ENCODE results near the gene ADAM10. TPM values are rescaled to one million over a fixed set of nuclear protein-coding genes. Genes with fewer than 3 reads are reported as not detected.

The ADAM10 gene
- total and polyA plus RNA-seq, 2 of the 4 experiments (the other 2 are of a cell fraction) = 110 to 185 TPM

- Histone ChIP-seq H2AFZ (replicated peaks; ENCODE audit: low read length, poor library complexity) (no peak overlapping the region), H3K14ac (replicated peaks; ENCODE audit: low read depth, low read length) (no peak overlapping the region), H3K36me3 (ENCODE audit: control insufficient read depth, insufficient read depth, low read length) (no peaks in the 10 kb centered on the region), H4K20me1 (ENCODE audit: insufficient read depth, low read length) (no peaks in the 10 kb centered on the region), H3K9me3 (ENCODE audit: control insufficient read depth, insufficient read depth, low read length) (peaks cover 2% of the 10 kb centered on the region; the same call in 1 of the 2 replicates), H2AK5ac (ENCODE audit: low read depth, low read length) (0 out of 2 replicates have a peak overlapping the region, but pooled peaks have one; percentile 0), H3K18ac (ENCODE audit: low read depth, low read length) (no peak overlapping the region), H3K23ac (ENCODE audit: low read depth, low read length) (no peak overlapping the region), H2BK15ac (ENCODE audit: low read depth, low read length) (no peak overlapping the region), H4K8ac (ENCODE audit: low read depth in 2 of 2, low read length in 2 of 2) (no peak overlapping the region), H4K91ac (ENCODE audit: insufficient read depth, low read depth, low read length) (no peak overlapping the region), H2AK9ac (replicated peaks; ENCODE audit: low read depth, low read length, poor library complexity) (no peak overlapping the region), H2BK5ac (ENCODE audit: low read depth, low read length, poor library complexity, severe bottlenecking) (no peak overlapping the region), H3K27me3 (ENCODE audit: control insufficient read depth, insufficient read depth, low read length) (no peaks in the 10 kb centered on the region), H3K4ac (ENCODE audit: low read depth, low read length) (no peak overlapping the region), H2BK20ac (ENCODE audit: low read depth, low read length) (no peak overlapping the region), H4K5ac (ENCODE audit: low read depth, low read length) (peak overlapping the region; percentile 9; the same call in 1 of the 2 replicates), H3K4me1 (ENCODE audit: control insufficient read depth, insufficient read depth, low read length) (peaks cover 4% of the 10 kb centered on the region; the same call in 1 of the 2 replicates), H3K9me1 (ENCODE audit: insufficient read depth, low read length) (peaks cover 2% of the 10 kb centered on the region; the same call in 1 of the 2 replicates), H3K4me3 (ENCODE audit: insufficient read depth, low read depth, low read length) (no peak overlapping the region), H3K9ac (ENCODE audit: low read depth, low read length) (no peak overlapping the region), H3K56ac (ENCODE audit: extremely low read depth, insufficient read depth, low read length) (no peak overlapping the region), H3K27ac (ENCODE audit: insufficient read depth, low read length) (no peak overlapping the region), H2BK120ac (ENCODE audit: low read depth, low read length) (no peak overlapping the region), H3K79me1 (ENCODE audit: low read depth in 1 of 2, low read length in 2 of 2) (no peaks in the 10 kb centered on the region), H3K4me2 (ENCODE audit: low read depth, low read length) (no peak overlapping the region)
- intact Hi-C loops (cut with micrococcal nuclease) (no loop called here), in situ Hi-C loops (cut with MboI; ENCODE audit: low sequenced_read_pairs) (no loop called here), dilution Hi-C loops (cut with HindIII; ENCODE audit: low sequenced_read_pairs, unreplicated experiment) (no loop called here)
- CTCF ChIA-PET = no interaction called here
- no peak for DNase-seq
- no TSS peak for BruUV-seq (replicated peaks)
- no peak for TF ChIP-seq RAD21 (IDR thresholded peaks at IDR 0.05; ENCODE audit: low read length)
- TF ChIP-seq MXI1 (IDR thresholded peaks at IDR 0.05; ENCODE audit: borderline replicate concordance, low read depth, low read length) = no peak
- no peak for TF ChIP-seq RFX5 (IDR thresholded peaks at IDR 0.05; ENCODE audit: low read depth, low read length)
- TF ChIP-seq BHLHE40 (IDR thresholded peaks at IDR 0.05; ENCODE audit: low read depth, low read length) = no peak
- TF ChIP-seq, protein P1, sequence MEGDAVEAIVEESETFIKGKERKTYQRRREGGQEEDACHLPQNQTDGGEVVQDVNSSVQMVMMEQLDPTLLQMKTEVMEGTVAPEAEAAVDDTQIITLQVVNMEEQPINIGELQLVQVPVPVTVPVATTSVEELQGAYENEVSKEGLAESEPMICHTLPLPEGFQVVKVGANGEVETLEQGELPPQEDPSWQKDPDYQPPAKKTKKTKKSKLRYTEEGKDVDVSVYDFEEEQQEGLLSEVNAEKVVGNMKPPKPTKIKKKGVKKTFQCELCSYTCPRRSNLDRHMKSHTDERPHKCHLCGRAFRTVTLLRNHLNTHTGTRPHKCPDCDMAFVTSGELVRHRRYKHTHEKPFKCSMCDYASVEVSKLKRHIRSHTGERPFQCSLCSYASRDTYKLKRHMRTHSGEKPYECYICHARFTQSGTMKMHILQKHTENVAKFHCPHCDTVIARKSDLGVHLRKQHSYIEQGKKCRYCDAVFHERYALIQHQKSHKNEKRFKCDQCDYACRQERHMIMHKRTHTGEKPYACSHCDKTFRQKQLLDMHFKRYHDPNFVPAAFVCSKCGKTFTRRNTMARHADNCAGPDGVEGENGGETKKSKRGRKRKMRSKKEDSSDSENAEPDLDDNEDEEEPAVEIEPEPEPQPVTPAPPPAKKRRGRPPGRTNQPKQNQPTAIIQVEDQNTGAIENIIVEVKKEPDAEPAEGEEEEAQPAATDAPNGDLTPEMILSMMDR (conservative IDR thresholded peaks at IDR 0.05; ENCODE audit: low read depth, low read length) = no peak
- TF ChIP-seq CEBPB (IDR thresholded peaks at IDR 0.05; ENCODE audit: low read depth, low read length) = no peak
- TF ChIP-seq USF2 (IDR thresholded peaks at IDR 0.05; ENCODE audit: low read depth, low read length) = no peak
- ATAC-seq (ENCODE audit: low read depth) = 0 out of 2 replicates have a peak, but pooled peaks have one; percentile 19
- 57% methylated on average over 3 of the region's 6 CpGs; no CpG with 5 or more reads in 1 of the 2 experiments for WGBS, 2 experiments (ENCODE audit: extremely low coverage in 2 of 2, insufficient read length in 1 of 2)
- POLR2A ChIA-PET (ENCODE audit: unreplicated experiment) = no interaction called here
Observed at GRCh38 chr15:58584789-58585461, 164.6 kb downstream of the ADAM10 start.
